HG02610 (cell line): ENCODE data around the gene SDS.

Experiments used
- ATAC-seq: cut with Tn5 transposase; IDR thresholded peaks from one replicate; pipeline ENCODE4 v1.9.1; 2021; ENCODE audit warnings: mild to moderate bottlenecking, moderate library complexity; ENCODE audit not compliant: unreplicated experiment

The SDS gene

DNA sequence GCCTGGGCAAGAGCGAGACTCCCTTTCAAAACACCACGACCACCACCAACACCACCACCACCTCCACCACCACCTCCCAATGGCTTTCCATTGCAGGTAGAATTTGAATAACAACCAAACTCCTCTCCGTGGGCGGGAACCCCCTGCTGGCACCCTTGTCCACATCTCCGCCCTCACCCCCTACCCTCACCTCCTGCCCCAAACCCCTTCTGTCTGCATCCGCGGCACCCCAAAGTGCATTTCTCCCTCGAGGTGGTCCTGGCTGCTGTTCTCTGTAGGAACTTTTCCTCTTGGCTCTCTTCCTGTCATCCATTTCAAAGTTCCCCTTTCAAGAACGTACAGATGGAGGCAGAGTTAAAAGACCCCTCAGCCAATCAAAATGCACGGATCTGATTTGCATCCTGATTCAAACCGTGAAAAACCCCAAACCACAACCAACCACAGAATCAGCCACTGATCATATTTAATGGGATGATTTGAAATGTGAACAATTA lies 22.3 kb upstream of the SDS start:
- no peak for ATAC-seq

DNA sequence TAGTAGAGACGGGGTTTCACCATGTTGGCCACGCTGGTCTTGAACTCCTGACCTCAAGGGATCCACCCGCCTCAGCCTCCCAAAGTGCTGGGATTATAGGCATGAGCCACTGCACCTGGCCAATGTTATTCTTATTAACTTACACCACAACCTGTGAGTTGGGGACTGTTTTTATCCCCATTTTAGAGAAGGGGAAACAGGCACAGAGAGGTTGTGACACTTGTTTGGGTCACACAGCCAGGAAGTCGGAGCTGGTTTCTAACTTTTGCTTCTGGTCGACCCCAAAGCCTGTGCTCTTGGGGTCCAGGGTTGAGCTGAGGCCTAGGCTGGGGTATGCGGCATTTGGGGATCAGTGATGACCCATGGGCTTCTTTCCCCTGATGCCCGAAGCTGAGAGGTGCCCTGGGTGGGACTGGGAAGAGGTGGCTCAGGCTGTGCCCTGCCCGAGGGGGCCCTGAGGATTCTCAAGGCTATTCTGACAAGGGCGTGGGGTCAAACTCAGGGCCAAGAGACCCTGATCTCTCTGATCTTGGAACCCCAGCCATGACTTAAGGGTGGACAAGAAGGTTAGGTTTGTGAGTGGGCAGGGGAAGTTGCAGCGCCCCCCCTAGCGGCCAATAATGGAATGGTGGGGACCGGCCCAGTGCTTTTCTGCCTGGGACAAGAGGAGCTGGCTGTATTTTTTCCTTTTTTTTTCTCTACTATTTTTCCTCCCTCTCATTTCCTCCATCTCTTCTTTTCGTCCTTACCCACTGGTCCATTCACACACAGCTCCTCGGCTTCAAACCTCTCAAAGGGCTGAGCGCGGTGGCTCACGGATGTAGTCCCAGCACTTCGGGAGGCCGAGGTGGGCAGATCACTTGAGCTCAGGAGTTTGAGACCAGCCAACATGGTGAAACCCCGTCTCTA lies 21.5 kb upstream of the SDS start:
- no peak for ATAC-seq

DNA sequence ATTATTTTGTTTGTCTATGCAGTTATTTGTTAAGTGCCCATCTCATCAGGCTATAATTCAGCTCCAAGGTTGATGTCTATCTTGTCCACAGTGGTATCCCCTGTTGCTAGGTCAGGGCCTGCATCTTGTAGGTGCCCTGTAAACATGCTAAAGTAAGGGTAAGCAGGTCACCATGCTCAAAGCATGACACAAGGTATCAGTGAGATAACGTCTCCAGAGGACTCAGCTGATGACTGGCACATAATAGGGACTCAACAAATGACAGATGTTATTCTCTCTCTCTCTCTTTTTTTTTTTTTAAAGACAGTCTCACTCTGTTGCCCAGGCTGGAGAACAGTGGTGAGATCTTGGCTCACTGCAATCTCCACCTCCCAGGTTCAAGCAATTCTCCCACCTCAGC lies 20.8 kb upstream of the SDS start:
- no peak for ATAC-seq

DNA sequence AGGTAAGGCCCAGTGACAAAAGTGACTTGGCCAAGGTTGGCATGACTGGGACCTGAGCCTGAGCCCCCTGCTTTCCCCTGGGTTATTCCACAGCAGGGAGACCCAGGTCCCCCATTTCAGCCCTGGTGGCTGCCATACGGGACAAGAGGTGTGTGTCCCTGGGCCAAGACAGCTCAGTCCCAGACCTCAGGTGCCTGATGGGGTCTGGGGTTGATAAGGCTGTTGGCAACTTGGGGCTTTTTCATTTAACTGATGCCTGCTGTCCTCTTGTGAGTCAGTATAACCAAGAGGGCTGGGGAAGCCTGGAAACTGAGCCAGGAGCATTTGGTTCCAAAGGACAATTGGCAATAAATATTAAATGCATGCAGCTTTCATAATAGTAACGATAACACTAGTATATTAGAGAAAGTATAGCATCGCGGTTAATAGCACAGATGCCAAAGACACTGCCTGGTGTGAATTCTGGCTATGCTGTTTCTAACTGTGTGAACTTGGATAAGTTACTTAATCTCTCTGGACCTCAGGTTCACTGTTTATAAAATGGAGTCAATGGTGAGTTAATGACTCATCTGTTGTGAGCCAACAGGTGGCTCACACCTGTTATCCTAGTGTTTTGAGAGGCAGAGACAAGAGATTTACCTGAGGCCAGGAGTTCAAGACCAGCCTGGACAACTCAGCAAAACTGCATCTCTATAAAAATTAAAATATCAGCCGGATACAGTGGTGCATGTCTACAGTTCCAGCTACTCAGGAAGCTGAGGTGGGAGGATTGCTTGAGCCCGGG lies 19.4 kb upstream of the SDS start:
- ATAC-seq, result no peak

DNA sequence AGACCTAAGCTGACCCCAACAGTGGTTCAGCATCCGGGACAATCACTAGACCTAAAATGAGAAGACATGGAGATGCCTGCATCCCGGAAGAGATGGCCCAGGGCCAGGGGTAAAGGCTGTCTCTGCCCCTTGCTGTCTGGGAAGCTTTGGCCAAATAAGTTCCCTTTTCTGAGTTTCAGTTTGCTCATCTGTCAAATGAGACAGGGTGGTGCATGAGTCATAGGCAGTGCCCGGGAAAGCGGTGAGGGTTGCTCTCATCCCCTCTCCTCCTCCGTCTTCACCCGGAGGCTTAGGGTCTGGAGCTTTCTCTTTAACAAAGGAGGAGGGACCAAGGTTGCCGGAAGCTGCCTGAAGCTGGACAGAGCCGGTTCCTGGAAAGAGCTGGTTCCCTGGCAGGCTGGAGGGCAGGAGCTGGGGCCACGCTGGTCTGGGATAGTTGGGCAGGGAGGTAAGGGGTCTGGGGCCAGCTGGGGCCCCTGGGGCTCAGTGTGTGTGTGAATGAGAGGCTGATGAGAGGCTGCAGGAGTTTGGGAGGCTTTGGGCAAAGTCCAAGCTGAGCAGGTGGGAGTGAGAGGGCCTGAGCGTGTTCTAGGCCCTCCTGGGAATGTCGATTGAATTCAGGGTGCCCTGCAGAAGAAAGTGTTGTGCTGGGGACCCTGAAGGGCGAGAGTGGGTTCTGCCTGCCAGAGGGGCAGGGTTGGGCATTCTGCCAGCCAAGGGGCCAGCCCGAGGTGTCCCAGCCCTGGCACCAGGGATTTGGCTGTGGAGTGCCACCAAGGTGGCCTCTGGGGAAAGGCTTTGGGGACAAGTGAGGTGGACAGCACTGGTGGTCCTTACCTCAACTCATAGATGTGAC lies 18.6 kb upstream of the SDS start, which contains the start of gene SDSL:
TSS of gene SDSL (plus strand) at position 351 of the 856 bp plus-strand sequence. CDS start 5,603 bp downstream, outside the sequence.
- peak; percentile 94 for ATAC-seq

DNA sequence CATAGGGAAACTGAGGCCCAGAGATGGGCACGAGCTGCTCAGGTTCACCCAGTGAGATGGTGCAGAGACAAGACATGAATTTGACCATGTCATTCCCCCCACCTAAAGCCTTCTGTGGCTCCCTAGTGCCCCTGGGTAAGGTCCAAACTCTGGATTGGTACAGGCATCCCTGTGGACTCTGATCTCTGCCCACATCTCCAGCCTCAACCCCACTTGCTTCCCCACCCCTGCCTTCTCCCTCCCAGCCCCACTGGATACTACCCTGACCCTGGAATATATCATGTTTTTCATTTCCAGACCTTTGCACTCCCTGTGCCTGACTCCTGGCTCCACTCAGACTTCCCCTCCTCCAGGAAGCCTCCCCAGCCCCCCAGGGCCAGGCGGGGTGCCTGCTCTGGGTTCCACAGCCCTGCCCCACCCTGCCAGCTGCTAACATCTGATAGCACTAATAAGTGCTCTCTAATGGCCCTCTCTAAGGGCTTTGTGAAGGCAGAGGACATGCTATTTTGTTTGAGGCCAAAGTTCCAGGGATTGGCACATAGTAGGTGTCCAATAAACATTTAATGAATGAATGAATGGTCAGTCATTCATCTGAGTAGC lies 17.4 kb upstream of the SDS start:
- no peak for ATAC-seq

DNA sequence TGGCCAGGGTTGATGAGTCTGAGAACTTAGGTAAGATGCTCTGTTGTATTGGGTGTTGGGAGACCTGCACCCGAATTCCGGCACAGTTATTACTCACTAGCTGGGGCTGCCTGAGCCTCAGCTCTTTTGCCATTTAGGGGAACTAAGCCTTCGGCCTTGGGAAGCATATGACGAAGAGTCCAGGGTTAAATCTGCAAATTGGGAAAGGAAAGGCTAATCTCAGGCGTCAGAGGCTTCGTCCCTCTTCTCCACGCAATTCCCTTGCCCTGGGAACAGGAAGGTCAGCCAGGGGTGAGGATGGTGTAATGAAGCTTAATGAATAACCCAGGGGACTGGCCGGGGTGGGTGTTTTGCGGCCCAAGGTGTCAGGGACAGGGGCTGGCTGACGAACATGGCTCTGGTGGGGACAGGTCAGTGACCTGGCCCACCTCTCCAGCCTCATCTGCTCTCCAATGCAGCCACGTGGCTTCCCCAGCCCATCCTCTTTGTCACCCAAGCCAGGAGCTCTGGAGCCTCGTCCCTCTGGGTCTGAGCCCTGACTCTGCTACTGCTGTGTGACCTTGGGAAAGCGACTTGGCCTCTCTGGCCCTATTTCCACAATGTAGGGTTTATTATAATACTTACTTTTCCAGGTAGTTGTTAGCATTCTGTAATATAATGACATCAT lies 14.7 kb upstream of the SDS start:
- ATAC-seq, result no peak

DNA sequence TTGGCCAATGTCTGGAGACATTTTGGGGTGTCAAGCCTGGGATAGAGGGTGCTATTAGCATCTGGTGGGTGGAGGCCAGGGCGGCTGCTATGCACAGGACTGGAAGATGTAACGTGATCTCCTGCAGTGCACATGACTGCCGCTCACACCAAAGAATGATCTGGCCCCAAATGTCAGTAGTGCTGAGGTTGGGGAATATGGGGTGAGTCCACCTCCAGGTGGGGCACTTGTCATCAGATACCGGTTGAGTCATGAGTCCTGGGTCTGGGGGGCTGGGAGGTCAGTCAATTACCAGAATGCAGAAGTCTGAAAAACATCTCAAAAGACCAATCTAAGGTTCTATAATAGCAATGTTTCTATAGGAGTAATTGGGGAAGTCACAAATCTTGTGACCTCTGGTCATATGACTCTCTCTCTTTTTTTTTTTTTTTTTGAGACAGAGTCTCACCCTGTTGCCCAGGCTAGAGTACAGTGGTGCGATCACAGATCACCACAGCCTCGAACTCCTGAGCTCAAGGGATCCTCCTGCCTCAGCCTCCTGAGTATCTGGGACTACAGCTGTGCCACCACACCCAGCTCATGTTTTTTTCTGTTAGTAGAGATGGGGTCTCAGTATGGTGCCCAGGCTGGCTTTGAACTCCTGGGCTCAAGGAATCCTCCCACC lies 12.5 kb upstream of the SDS start:
- no peak for ATAC-seq

DNA sequence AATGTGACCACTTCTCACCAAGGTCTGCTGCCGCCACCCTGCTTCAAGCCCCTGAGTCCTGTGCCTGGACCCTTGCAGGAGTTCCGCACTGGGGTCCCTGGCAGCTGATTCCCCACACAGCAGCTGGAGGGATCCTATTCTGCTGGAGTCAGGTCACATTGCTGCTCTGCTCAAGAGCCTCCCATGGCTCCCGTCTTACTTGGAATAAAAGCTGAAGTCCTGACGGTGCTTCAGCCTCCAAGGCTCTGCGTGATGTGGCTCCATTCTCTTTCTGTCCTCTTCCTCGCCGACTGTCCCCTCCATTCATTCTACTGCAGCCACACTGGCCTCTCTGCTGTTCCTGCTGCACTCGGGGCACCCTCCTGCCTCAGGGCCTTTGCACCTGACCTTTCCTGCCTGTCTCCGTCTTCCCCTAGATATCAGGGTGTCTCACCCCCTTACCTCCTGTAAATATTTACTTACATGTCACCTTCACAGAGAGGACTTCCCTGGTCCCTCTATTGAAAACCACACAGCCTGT lies 10.9 kb upstream of the SDS start:
- ATAC-seq, result no peak

DNA sequence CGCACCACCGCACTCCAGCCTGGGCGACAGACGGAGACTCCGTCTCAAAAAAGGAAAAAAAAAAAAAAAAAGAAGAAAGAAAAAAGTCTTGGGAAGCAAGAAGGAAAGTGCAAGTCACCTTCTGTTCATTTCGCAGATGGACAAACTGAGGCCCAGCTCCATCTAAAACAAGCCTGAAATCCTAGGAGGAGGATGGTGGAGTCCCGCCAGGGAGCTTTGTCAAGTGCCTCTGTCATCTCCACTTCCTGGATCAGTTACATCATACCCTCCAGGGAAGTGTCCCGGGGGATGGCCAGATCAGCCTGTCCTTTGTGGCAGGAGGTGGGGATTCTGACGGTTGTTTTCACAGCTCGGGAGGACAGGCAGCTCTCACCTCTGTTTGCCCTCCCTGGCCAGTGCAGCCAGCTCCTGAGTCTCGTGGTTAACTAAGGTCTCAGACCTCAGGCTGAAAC lies 9.8 kb upstream of the SDS start:
- ATAC-seq, result no peak

DNA sequence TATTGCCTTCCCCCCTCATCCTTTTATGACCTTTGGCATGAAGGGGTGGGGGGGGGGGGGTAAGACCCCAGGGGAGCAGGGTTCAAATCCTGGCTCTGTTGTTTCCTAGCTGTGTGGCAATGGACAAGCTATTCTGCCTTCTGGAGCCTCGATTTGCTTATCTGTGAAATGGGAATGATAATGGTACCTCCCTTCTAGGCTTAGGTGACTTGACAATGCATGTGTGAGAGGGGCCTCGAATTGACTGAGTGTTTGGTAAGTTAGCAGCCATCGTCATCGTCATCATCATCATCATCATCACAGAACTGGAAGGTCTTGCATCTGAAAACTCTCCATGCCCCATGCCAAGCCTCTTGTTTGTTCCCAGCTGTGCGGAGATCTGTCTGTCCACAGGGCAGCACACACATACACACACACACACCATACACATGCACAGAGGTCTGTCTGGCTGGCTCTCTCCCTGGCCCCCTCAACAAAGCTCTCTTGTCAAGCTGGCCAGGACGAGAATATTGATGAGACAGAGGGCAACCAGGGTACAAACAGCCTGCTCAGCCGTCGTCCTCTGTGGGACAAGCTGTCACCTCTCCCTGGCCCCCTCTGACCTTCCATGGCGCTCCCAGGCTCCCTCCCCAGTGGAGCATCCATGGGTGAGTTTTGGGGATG lies 5.9 kb upstream of the SDS start:
- ATAC-seq, result no peak

DNA sequence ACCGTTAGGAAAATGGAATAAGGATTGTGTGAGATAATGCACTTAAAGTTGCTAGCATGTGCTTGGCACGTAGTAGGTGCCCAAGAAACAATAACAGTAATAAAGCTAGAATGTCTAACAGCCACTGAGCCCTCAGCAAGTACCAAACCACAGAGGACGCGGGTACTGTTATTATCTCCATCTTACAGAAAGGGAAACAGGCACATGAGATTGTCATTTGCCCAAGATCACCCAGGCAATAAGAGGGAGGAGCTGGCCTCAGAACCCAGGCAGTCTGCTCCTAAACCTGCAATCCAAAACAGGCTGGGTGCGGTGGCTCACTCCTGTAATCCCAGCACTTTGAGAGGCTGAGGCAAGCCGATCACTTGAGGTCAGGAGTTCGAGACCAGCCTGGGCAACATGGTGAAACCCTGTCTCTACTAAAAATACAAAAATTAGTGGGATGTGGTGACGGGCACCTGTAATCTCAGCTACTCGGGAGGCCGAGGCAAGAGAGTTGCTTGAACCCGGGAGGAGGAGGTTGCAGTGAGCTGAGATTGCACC lies 5.1 kb upstream of the SDS start:
- ATAC-seq, result no peak

DNA sequence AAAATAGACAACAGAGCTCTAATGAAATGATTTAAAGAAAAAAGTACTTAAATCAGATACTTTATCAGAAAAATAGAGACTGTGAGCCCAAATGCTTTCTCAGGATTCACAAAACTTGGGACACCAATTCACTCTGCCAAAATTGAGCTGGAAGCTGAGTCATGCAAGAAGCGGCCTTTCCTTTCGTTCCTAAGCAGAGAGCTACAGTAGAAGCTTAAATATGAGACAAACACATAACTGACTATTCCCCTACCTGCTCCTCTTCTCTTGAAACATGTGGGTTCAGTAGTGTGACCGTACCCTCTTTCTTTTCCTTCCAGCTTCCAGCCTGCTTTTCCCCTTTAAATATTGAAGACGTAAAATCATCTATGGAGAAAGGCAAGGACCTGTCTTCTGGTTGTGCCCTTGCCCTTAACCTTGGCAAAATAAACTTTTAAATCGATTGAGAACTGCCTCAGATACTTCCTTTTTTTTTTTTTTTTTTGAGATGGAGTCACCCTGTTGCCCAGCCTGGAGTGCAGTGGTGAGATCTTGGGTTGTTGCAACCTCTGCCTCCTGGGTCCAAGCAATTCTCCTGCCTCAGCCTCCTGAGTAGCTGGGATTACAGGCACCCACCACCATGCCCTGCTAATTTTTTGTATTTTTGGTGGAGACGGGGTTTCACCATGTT lies 4.4 kb upstream of the SDS start:
- ATAC-seq, result no peak

DNA sequence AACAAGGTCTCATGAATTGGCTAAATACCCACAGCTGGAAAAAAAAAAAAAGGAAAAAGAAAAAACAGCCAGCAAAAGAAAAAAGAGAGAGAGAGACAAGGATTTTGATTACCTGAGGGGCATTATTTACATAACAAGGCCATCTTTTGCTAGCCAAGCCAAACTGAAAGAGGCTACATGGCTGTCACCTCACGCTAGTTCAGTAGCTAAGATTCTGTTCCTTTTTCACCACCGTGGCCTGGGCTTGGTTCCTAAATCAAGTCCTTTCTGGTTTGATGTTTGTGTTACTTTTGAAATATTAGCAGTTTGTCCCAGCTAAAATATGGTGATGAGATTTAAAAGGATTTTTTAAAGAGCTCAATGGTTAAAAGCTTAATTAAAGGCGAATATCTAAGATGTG lies 2.0 kb upstream of the SDS start:
- ATAC-seq, result no peak

DNA sequence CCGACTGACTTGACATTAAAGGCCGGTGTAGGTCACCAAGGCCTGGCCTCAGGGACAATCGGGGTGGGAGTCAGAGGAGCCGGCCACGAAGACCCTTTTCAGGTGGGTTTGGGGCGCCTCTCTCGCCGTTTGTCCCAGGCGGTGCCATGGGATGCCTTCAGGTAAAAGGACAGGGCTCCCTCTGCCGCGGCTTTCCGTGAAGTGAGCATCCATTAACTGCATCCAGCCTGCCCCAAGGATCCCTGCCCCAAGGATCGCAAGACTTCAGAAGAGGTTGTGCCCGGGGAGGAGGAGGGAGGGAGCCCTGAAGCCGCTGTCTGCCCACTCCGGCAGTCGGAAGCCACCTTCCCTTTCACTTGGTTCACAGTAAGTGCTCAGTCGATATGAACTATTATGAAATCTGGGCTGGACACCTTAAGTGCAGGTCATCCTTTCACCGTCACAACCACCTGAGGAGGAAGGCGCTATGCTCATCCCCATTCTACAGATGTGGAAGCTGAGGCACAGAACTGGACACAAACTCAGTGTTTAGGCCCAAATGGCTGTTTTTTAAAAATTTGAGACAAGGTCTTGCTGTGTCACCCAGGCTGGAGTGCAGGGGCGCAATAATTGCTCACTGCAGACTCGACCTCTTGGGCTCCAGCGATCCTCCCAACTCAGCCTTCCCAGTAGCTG lies 964 bp downstream of the SDS start:
- ATAC-seq, result no peak

DNA sequence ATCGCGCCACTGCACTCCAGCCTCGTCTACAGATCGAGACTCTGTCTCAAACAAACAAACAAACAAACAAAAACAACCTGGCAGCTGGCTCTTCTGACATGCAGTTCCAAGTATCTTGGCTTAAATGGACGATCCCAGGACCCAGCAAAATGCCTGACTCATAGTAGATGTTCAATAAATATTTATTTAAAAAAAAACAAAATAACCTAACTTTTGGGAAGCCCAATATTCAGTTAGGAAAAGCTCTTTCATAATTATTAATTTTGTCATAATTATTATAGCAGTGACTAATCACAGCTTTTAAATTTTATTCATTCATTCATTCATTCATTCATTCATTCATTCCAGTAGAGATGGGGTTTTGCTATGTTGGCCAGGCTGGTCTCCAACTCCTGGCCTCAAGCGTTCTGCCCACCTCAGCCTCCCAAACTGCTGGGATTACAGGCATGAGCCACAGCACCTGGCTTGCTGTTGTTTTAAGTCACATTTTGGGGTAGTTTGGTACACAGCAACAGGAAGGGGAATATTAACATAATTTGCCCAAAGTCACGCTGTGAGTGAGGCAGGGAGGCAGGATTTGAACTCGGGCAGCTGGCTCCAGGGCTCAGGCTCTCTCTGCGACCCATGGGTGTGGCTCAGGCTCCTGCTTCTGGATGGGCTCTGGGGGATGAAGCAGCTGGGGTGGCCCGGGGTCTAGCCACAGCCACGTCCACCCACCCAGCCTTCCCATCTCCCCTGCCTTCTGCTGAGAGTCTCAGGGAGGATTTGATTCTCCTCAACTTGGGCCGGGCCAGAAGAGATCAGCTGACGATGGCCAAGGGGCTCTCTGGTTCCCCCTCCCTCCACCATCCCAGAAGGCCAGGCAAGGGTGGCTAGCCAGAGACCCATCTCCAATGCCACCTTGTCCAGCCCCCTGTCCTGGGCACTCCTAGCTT lies 2.4 kb downstream of the SDS start:
- no peak for ATAC-seq
